Endothelial cell of umbilical vein (primary cell): ENCODE measurements around the gene CHERP.

ENCODE experiments used
- EZH2 ChIP-seq: IDR thresholded peaks from 2 replicates; pipeline ENCODE4 v1.6.1; 2012; ENCODE audit warnings: borderline replicate concordance, low read depth, mild to moderate bottlenecking, moderate library complexity, low read length, inconsistent platforms; ENCODE audit not compliant: severe bottlenecking
- POLR2A ChIP-seq: IDR thresholded peaks from 2 replicates; pipeline ENCODE4 v1.6.1; 2012; ENCODE audit warnings: low read depth, mild to moderate bottlenecking, control low read depth, low read length
- TF ChIP-seq, protein P1 (sequence below), 2 donors: IDR thresholded peaks; 1 replicate in 1 of 2; 2 replicates in 1 of 2; pipeline ENCODE4 v1.5.1; 2011; ENCODE audit warnings: low read length in 2 of 2, mild to moderate bottlenecking in 2 of 2, moderate library complexity in 2 of 2, control low read depth in 1 of 2, inconsistent platforms in 1 of 2, low read depth in 1 of 2; ENCODE audit not compliant: insufficient read depth in 1 of 2; ENCODE audit errors: extremely low read depth in 1 of 2

DNA sequence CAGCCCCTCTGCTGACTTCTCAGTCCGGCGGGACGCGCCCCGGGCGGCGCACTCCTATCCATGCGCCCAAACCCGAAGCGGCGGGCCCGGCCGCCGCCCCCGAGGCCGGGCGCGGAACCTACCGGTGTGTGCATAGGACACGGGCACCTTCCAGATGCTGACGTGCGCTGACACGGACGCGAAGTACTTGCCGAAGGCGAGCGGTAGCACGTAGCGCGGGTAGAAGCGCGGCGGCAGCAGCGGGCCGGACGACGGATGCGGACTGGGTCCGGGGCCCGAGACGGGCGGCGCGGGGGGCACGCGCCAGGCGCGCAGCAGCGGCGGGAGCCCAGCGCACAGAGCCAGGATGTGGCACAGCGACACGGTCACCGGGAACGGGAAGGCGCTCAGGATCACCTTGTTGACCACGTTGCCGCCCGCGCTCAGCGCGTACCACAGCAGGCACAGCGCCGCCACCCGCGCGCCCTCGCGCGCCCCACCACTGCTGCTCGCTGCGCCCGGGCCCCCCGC, 29.6 kb upstream of the CHERP start:
- TF ChIP-seq POLR2A (no peak), EZH2 (no peak)
- TF ChIP-seq, protein P1, sequence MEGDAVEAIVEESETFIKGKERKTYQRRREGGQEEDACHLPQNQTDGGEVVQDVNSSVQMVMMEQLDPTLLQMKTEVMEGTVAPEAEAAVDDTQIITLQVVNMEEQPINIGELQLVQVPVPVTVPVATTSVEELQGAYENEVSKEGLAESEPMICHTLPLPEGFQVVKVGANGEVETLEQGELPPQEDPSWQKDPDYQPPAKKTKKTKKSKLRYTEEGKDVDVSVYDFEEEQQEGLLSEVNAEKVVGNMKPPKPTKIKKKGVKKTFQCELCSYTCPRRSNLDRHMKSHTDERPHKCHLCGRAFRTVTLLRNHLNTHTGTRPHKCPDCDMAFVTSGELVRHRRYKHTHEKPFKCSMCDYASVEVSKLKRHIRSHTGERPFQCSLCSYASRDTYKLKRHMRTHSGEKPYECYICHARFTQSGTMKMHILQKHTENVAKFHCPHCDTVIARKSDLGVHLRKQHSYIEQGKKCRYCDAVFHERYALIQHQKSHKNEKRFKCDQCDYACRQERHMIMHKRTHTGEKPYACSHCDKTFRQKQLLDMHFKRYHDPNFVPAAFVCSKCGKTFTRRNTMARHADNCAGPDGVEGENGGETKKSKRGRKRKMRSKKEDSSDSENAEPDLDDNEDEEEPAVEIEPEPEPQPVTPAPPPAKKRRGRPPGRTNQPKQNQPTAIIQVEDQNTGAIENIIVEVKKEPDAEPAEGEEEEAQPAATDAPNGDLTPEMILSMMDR (IDR thresholded peaks at IDR 0.05; ENCODE audit: extremely low read depth in 1 of 2, insufficient read depth in 1 of 2, low read depth in 1 of 2, low read length in 2 of 2) = no peak
